ENCODE data around the gene CCDC43. TPM values are rescaled to one million over a fixed set of nuclear protein-coding genes. Genes with fewer than 3 reads are reported as not detected.

CCDC43 gene
- total and polyA plus RNA-seq, 2 donors (not counting 1 experiment from before 2014, with no cell fraction given) = 27.9 to 35.2 TPM

DNA sequence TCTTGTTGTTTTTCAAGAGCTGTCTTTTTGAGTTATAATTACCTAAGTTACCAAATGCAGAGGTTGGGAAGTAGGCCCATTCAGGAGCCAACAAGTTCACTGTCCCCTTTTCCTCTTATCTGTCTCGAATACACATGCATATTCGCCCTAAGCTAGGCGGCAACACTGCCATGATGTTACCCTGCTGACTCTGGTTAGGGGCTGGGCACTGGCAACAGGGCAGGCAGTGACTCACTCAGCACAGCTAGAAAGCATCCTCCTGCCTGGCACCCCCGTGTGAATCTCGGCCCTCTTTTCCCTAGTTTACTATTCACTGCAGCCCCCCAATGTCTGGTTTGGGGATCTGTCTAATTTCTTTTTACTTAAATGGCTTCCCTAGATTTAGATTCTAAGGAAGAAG, 32.7 kb upstream of the CCDC43 start:
- Histone ChIP-seq H3K4me3 (replicated peaks in 1 of 4; ENCODE audit: control extremely low read depth in 1 of 4, insufficient read depth in 1 of 4, low read depth in 3 of 4, low read length in 4 of 4) (no peak overlapping the region), H3K27ac (ENCODE audit: insufficient read depth, low read length) (no peak overlapping the region), H3K9ac (ENCODE audit: insufficient read depth, low read length) (no peak overlapping the region), H3K4me2 (ENCODE audit: extremely low read depth, insufficient read depth, low read length) (no peak overlapping the region), H4K20me1 (ENCODE audit: control insufficient read depth, extremely low read depth, insufficient read depth, low read length) (no peaks in the 10 kb centered on the region), H3K36me3 (ENCODE audit: control insufficient read depth, insufficient read depth, low read length) (no peaks in the 10 kb centered on the region), H3K9me3 (ENCODE audit: control insufficient read depth, insufficient read depth, low read depth, low read length) (no peaks in the 10 kb centered on the region), H3K4me1 (ENCODE audit: control insufficient read depth, extremely low read depth, insufficient read depth, low read length) (no peaks in the 10 kb centered on the region), H3K79me2 (ENCODE audit: control insufficient read depth, insufficient read depth, low read length) (no peaks in the 10 kb centered on the region), H3K27me3 (ENCODE audit: control insufficient read depth, insufficient read depth, low read length) (no peaks in the 10 kb centered on the region), H2AFZ (ENCODE audit: low read length) (no peak overlapping the region)
- TF ChIP-seq, protein P1, sequence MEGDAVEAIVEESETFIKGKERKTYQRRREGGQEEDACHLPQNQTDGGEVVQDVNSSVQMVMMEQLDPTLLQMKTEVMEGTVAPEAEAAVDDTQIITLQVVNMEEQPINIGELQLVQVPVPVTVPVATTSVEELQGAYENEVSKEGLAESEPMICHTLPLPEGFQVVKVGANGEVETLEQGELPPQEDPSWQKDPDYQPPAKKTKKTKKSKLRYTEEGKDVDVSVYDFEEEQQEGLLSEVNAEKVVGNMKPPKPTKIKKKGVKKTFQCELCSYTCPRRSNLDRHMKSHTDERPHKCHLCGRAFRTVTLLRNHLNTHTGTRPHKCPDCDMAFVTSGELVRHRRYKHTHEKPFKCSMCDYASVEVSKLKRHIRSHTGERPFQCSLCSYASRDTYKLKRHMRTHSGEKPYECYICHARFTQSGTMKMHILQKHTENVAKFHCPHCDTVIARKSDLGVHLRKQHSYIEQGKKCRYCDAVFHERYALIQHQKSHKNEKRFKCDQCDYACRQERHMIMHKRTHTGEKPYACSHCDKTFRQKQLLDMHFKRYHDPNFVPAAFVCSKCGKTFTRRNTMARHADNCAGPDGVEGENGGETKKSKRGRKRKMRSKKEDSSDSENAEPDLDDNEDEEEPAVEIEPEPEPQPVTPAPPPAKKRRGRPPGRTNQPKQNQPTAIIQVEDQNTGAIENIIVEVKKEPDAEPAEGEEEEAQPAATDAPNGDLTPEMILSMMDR (conservative IDR thresholded peaks at IDR 0.05 in 1 of 2, IDR thresholded peaks at IDR 0.05 in 1 of 2; ENCODE audit: low read depth in 1 of 2, low read length in 2 of 2) = no peak
- no peak for TF ChIP-seq EZH2 (IDR thresholded peaks at IDR 0.05; ENCODE audit: low read length, missing control alignments)
- DNase-seq (ENCODE audit: low read depth in 2 of 2) = no peak

DNA sequence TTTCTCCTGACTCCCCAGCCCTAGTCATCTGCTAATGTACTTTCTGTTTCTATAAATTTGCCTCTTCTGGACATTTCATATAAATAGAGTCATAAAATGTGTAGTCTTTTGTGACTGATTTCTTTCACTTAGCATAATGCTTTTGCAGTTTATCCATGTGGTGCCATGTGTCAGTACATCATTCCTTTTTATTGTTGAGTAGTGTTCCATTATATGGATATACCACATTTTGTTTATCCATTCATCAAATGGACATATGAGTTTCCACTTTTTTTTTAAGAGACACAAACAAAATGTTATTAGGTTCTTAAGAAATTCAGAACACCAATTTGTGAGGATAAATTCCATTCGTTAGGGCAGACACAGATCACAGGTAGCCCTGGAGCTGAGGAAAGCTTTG, 29.9 kb upstream of the CCDC43 start:
- Histone ChIP-seq H3K79me2 (ENCODE audit: control insufficient read depth, insufficient read depth, low read length) (no peaks in the 10 kb centered on the region), H3K4me2 (ENCODE audit: extremely low read depth, insufficient read depth, low read length) (no peak overlapping the region), H3K36me3 (ENCODE audit: control insufficient read depth, insufficient read depth, low read length) (no peaks in the 10 kb centered on the region), H3K4me3 (replicated peaks in 1 of 4; ENCODE audit: control extremely low read depth in 1 of 4, insufficient read depth in 1 of 4, low read depth in 3 of 4, low read length in 4 of 4) (no peak overlapping the region), H2AFZ (ENCODE audit: low read length) (no peak overlapping the region), H3K27me3 (ENCODE audit: control insufficient read depth, insufficient read depth, low read length) (no peaks in the 10 kb centered on the region), H4K20me1 (ENCODE audit: control insufficient read depth, extremely low read depth, insufficient read depth, low read length) (no peaks in the 10 kb centered on the region), H3K27ac (ENCODE audit: insufficient read depth, low read length) (no peak overlapping the region), H3K9me3 (ENCODE audit: control insufficient read depth, insufficient read depth, low read depth, low read length) (no peaks in the 10 kb centered on the region), H3K9ac (ENCODE audit: insufficient read depth, low read length) (no peak overlapping the region), H3K4me1 (ENCODE audit: control insufficient read depth, extremely low read depth, insufficient read depth, low read length) (no peaks in the 10 kb centered on the region)
- TF ChIP-seq, protein P1 (conservative IDR thresholded peaks at IDR 0.05 in 1 of 2, IDR thresholded peaks at IDR 0.05 in 1 of 2; ENCODE audit: low read depth in 1 of 2, low read length in 2 of 2) = no peak
- no peak for TF ChIP-seq EZH2 (IDR thresholded peaks at IDR 0.05; ENCODE audit: low read length, missing control alignments)
- DNase-seq (ENCODE audit: low read depth in 2 of 2) = no peak

DNA sequence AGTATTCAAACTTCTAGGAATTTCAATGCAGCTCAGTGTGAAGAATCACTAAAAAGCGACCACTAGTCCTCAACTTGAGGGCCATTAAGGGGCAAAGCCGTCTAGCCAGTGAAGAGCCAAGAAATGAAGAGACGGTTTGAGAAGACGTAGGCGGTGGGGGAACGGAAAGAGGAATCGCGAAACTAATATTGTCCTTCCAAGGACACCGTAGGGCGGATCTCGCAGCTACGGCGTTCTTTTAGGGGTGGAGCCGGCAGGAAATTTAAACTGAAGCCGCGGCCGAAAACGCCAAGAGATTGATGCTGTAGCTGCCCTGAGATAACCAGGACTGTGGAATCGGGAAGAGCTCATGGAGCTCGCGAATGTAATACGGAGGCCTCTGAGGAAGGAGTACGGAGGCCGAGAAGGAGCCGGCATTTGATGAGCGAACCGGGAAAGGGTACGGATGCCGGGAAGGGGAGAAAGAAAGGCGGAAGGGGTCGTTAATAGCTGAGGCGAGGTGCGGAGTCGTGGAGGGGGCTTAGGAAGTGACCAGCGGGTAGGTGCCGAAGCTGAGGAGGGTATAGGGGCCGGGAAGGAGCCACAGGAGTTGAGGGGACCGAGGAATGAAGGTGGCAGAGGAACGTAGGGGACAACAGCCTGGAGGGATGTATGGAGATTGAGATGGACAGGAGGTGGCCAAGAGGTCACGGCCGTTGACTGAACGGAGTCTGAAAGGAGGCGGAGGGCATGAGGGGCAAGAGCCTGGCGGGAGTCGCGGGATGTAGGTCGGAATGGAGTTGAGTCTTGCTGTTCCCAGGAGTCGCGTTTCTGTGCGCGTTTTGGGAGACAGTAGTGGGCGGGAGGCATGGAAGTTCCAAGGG, 19.1 kb upstream of the CCDC43 start, which contains the start of gene DBF4B:
Gene DBF4B, plus strand, starts transcription at position 265 of the 863 bp plus-strand sequence. Its CDS starts 156 bp downstream, at position 421.
- Histone ChIP-seq H3K4me3 (replicated peaks in 1 of 4; ENCODE audit: control extremely low read depth in 1 of 4, insufficient read depth in 1 of 4, low read depth in 3 of 4, low read length in 4 of 4) (peak within 1 kb of the TSS; percentile 86 to 95 (median 90)), H3K27me3 (ENCODE audit: control insufficient read depth, insufficient read depth, low read length) (no peaks in the 10 kb centered on the region), H3K4me2 (ENCODE audit: extremely low read depth, insufficient read depth, low read length) (peak within 1 kb of the TSS; percentile 95), H3K27ac (ENCODE audit: insufficient read depth, low read length) (peak within 1 kb of the TSS; percentile 79), H2AFZ (ENCODE audit: low read length) (peak within 1 kb of the TSS; percentile 91), H4K20me1 (ENCODE audit: control insufficient read depth, extremely low read depth, insufficient read depth, low read length) (no peaks in the 10 kb centered on the region), H3K9ac (ENCODE audit: insufficient read depth, low read length) (peak within 1 kb of the TSS; percentile 73), H3K79me2 (ENCODE audit: control insufficient read depth, insufficient read depth, low read length) (peaks cover 20% of the 10 kb centered on the region), H3K36me3 (ENCODE audit: control insufficient read depth, insufficient read depth, low read length) (no peaks in the 10 kb centered on the region), H3K4me1 (ENCODE audit: control insufficient read depth, extremely low read depth, insufficient read depth, low read length) (peaks cover 2% of the 10 kb centered on the region), H3K9me3 (ENCODE audit: control insufficient read depth, insufficient read depth, low read depth, low read length) (no peaks in the 10 kb centered on the region)
- peak; percentile 93 for DNase-seq (ENCODE audit: low read depth in 2 of 2)
- TF ChIP-seq EZH2 (IDR thresholded peaks at IDR 0.05; ENCODE audit: low read length, missing control alignments) = no peak
- TF ChIP-seq, protein P1 (conservative IDR thresholded peaks at IDR 0.05 in 1 of 2, IDR thresholded peaks at IDR 0.05 in 1 of 2; ENCODE audit: low read depth in 1 of 2, low read length in 2 of 2) = no peak
